ENCODE results near the gene PCSK2. TPM values are rescaled to one million over a fixed set of nuclear protein-coding genes. Genes with fewer than 3 reads are reported as not detected.

Gene PCSK2
- polyA plus RNA-seq (2012; ENCODE audit: low read depth, missing spikeins): not detected

DNA sequence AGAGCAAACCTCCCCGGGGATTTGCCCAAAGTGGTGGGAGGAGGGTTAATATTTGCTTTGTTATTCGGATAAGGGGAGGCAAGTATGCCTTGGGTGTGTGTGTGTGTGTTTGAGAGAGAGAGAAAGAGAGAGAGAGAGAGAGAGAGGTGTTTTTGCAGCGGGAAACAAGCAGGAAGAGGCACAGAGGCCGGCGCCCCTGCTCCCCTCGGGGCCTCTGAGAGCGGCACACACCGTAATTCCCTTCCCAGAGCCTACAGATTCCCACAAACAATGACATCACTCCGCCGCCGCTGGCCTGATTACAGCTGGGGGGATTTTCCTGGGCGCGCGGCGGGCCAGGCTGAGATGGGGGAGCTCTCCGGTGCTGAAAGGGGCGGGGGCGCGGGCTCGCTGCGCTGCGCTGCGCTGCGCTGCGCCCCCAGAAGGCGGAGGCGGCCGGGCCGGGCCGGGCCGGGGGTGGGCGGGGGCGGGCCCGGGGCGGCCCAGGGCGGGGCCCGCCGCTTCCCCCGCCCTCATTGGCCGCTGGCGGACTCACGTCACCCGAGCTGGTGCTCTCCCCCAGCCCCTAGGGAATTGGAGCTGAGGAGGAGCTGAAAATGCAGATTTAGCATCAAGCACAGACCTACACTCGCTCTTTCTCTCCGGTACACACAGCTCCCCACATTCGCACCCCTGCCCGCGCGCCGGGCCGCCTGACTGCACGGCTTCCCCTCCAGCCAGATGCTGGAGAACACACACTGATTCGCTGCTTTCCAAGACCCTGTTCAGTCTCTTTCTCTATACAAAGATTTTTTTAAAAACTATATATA is at the start of gene PCSK2:
Gene PCSK2, plus strand, starts transcription at position 631 of the 809 bp plus-strand sequence. CDS start 266 bp downstream, outside the sequence.
- DNase-seq (ENCODE audit: insufficient read length, low spot score) (no peak), FAIRE-seq (no peak)
- no peak for TF ChIP-seq PAX5 (IDR thresholded peaks at IDR 0.05; ENCODE audit: insufficient read depth, low read length, severe bottlenecking)
- TF ChIP-seq SPI1 (IDR thresholded peaks at IDR 0.05; ENCODE audit: low read depth, low read length): no peak
- no peak for TF ChIP-seq TAF1 (IDR thresholded peaks at IDR 0.05; ENCODE audit: low read depth, low read length)
- no peak for TF ChIP-seq POLR2A (IDR thresholded peaks at IDR 0.05; ENCODE audit: low read depth, low read length)
- no peak for TF ChIP-seq POLR2AphosphoS5 (IDR thresholded peaks at IDR 0.05; ENCODE audit: low read depth, low read length)
- no peak for TF ChIP-seq POU2F2 (IDR thresholded peaks at IDR 0.05; ENCODE audit: low read depth, low read length)

GRCh38 chr20:17177341-17177740 is 49.5 kb upstream of the PCSK2 start:
- TF ChIP-seq POLR2A (IDR thresholded peaks at IDR 0.05; ENCODE audit: low read depth, low read length) (no peak), PAX5 (IDR thresholded peaks at IDR 0.05; ENCODE audit: insufficient read depth, low read length, severe bottlenecking) (no peak), POU2F2 (IDR thresholded peaks at IDR 0.05; ENCODE audit: low read depth, low read length) (no peak), TAF1 (IDR thresholded peaks at IDR 0.05; ENCODE audit: low read depth, low read length) (no peak), POLR2AphosphoS5 (IDR thresholded peaks at IDR 0.05; ENCODE audit: low read depth, low read length) (no peak), SPI1 (IDR thresholded peaks at IDR 0.05; ENCODE audit: low read depth, low read length) (no peak)

DNA sequence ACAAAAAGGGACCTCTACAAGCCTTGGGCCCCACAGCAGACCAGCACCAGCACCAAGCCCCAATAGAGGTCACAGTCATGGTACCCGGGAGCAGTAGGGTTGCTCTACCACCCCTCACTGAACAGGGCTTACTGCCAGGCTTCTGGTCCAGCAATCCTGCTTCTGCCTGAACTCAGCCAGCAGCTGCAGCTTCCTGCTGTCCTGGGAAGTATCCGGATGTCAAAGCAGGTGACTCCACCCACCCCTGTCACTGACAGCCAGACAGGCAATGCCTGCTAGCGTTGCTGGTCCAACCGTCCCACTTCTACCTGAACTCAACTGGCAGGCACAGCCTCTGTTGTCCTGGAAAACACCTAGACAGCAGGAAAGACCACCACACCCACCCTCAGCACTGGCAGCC is 47.0 kb upstream of the PCSK2 start:
- TF ChIP-seq POU2F2 (IDR thresholded peaks at IDR 0.05; ENCODE audit: low read depth, low read length) (no peak), SPI1 (IDR thresholded peaks at IDR 0.05; ENCODE audit: low read depth, low read length) (no peak), POLR2A (IDR thresholded peaks at IDR 0.05; ENCODE audit: low read depth, low read length) (no peak), PAX5 (IDR thresholded peaks at IDR 0.05; ENCODE audit: insufficient read depth, low read length, severe bottlenecking) (no peak), TAF1 (IDR thresholded peaks at IDR 0.05; ENCODE audit: low read depth, low read length) (no peak), POLR2AphosphoS5 (IDR thresholded peaks at IDR 0.05; ENCODE audit: low read depth, low read length) (no peak)
- DNase-seq (ENCODE audit: insufficient read length, low spot score): no peak
- FAIRE-seq: no peak

More at GRCh38 chr20:17177341-17177740, 49.5 kb upstream of the PCSK2 start:
- DNase-seq (ENCODE audit: insufficient read length, low spot score): no peak
- no peak for FAIRE-seq

GRCh38 chr20:17189976-17190695 is 36.7 kb upstream of the PCSK2 start:
- TF ChIP-seq POLR2AphosphoS5 (IDR thresholded peaks at IDR 0.05; ENCODE audit: low read depth, low read length) (no peak), POLR2A (IDR thresholded peaks at IDR 0.05; ENCODE audit: low read depth, low read length) (no peak), SPI1 (IDR thresholded peaks at IDR 0.05; ENCODE audit: low read depth, low read length) (no peak), PAX5 (IDR thresholded peaks at IDR 0.05; ENCODE audit: insufficient read depth, low read length, severe bottlenecking) (no peak), POU2F2 (IDR thresholded peaks at IDR 0.05; ENCODE audit: low read depth, low read length) (no peak)
- FAIRE-seq (no peak), DNase-seq (ENCODE audit: insufficient read length, low spot score) (no peak)

- FAIRE-seq (no peak), DNase-seq (ENCODE audit: insufficient read length, low spot score) (no peak)
- TF ChIP-seq SPI1 (IDR thresholded peaks at IDR 0.05; ENCODE audit: low read depth, low read length) (no peak), POU2F2 (IDR thresholded peaks at IDR 0.05; ENCODE audit: low read depth, low read length) (no peak), TAF1 (IDR thresholded peaks at IDR 0.05; ENCODE audit: low read depth, low read length) (no peak), POLR2A (IDR thresholded peaks at IDR 0.05; ENCODE audit: low read depth, low read length) (no peak), PAX5 (IDR thresholded peaks at IDR 0.05; ENCODE audit: insufficient read depth, low read length, severe bottlenecking) (no peak), POLR2AphosphoS5 (IDR thresholded peaks at IDR 0.05; ENCODE audit: low read depth, low read length) (no peak)
These were observed 29.8 kb upstream of the PCSK2 start for GRCh38 chr20:17197041-17197440.

DNA sequence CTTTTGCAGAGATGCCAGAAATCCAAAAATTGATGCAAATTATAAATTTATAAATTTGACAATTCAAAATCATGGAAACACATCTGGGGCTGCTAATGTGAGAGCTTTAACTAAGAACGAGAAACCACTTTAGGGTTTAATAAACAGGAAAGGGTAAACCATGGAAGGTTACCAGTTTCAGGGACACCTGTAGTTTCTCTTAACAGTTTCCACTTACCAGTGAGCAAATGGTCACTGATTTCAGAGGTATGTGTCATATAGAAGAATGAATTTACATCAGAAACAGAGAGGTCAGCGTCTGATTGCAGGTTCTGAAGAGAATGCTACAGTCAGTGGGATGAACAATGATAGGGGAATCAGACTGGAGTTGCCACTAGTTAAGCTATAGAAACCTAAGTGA is 24.8 kb upstream of the PCSK2 start:
- FAIRE-seq (no peak), DNase-seq (ENCODE audit: insufficient read length, low spot score) (no peak)
- TF ChIP-seq PAX5 (IDR thresholded peaks at IDR 0.05; ENCODE audit: insufficient read depth, low read length, severe bottlenecking) (no peak), POLR2A (IDR thresholded peaks at IDR 0.05; ENCODE audit: low read depth, low read length) (no peak), SPI1 (IDR thresholded peaks at IDR 0.05; ENCODE audit: low read depth, low read length) (no peak), TAF1 (IDR thresholded peaks at IDR 0.05; ENCODE audit: low read depth, low read length) (no peak), POU2F2 (IDR thresholded peaks at IDR 0.05; ENCODE audit: low read depth, low read length) (no peak), POLR2AphosphoS5 (IDR thresholded peaks at IDR 0.05; ENCODE audit: low read depth, low read length) (no peak)

DNA sequence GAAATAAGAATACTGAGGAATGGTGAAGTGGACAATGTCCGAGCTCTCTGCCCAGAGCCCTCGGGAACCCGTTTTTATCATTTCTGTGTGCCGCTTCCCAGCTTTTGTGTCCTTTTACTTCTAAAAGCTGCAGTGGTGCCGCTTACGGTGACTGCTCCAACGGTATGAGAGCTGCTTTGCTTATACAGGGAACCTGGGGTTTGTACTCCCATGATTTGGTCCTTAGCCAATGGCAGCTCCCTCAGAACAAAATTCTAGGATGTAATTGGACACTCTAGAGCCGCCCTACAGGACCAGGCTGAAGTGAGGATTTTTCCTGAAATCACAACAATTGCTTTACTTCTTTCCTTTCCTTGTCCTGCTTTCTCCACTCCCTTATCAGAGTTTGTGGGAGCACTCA is 24.2 kb upstream of the PCSK2 start:
- TF ChIP-seq POLR2AphosphoS5 (IDR thresholded peaks at IDR 0.05; ENCODE audit: low read depth, low read length) (no peak), POU2F2 (IDR thresholded peaks at IDR 0.05; ENCODE audit: low read depth, low read length) (no peak), POLR2A (IDR thresholded peaks at IDR 0.05; ENCODE audit: low read depth, low read length) (no peak), SPI1 (IDR thresholded peaks at IDR 0.05; ENCODE audit: low read depth, low read length) (no peak), TAF1 (IDR thresholded peaks at IDR 0.05; ENCODE audit: low read depth, low read length) (no peak), PAX5 (IDR thresholded peaks at IDR 0.05; ENCODE audit: insufficient read depth, low read length, severe bottlenecking) (no peak)
- FAIRE-seq (no peak), DNase-seq (ENCODE audit: insufficient read length, low spot score) (no peak)

- DNase-seq (ENCODE audit: insufficient read length, low spot score) (no peak), FAIRE-seq (no peak)
- TF ChIP-seq SPI1 (IDR thresholded peaks at IDR 0.05; ENCODE audit: low read depth, low read length) (no peak), POLR2A (IDR thresholded peaks at IDR 0.05; ENCODE audit: low read depth, low read length) (no peak), POU2F2 (IDR thresholded peaks at IDR 0.05; ENCODE audit: low read depth, low read length) (no peak), TAF1 (IDR thresholded peaks at IDR 0.05; ENCODE audit: low read depth, low read length) (no peak), PAX5 (IDR thresholded peaks at IDR 0.05; ENCODE audit: insufficient read depth, low read length, severe bottlenecking) (no peak), POLR2AphosphoS5 (IDR thresholded peaks at IDR 0.05; ENCODE audit: low read depth, low read length) (no peak)
These were observed 21.6 kb upstream of the PCSK2 start for GRCh38 chr20:17205084-17205813.

Measured in GM12891 (cell line).